ENCODE results near the gene METTL18.

Gene METTL18

DNA sequence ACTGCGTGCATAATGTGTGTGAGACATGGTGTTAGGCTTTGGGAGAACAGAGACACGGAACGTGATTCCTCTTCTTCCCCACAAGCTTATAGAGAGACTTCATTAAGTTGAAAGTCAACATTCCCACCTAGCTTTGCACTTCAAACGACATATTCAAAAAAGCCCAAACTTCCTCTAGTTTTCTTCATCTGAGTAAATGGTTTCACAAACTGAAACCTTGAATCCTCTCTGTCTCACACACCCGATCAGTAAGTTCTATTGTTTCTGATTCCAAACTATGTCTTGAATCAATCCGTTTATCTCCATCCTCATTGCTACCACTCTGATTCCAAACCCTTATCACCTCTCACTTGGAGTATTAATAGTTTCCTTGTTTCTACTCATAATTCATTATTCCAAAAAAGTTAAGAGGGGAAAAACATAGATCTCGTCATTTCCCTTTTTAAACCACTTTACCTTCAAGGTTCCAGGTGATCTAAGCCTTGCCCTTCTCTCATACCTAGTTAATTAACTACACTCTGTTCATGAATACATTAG lies 1.6 kb upstream of the METTL18 start:
- peak overlapping the region; percentile 97 to 100 (median 99) for H3K4me3 Mint-ChIP-seq
- H3K4me1 Mint-ChIP-seq = peaks cover 35% of the 10 kb centered on the region
- H3K36me3 Mint-ChIP-seq (ENCODE audit: low read depth) = peaks cover 18% of the 10 kb centered on the region
- no peaks in the 10 kb centered on the region for H3K9me3 Mint-ChIP-seq
- H3K27me3 Mint-ChIP-seq (ENCODE audit: low read depth) = no peaks in the 10 kb centered on the region
- TF ChIP-seq, protein P1, sequence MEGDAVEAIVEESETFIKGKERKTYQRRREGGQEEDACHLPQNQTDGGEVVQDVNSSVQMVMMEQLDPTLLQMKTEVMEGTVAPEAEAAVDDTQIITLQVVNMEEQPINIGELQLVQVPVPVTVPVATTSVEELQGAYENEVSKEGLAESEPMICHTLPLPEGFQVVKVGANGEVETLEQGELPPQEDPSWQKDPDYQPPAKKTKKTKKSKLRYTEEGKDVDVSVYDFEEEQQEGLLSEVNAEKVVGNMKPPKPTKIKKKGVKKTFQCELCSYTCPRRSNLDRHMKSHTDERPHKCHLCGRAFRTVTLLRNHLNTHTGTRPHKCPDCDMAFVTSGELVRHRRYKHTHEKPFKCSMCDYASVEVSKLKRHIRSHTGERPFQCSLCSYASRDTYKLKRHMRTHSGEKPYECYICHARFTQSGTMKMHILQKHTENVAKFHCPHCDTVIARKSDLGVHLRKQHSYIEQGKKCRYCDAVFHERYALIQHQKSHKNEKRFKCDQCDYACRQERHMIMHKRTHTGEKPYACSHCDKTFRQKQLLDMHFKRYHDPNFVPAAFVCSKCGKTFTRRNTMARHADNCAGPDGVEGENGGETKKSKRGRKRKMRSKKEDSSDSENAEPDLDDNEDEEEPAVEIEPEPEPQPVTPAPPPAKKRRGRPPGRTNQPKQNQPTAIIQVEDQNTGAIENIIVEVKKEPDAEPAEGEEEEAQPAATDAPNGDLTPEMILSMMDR (IDR thresholded peaks at IDR 0.05; ENCODE audit: unreplicated experiment in 3 of 3) = no peak
- H3K27ac Mint-ChIP-seq = no peak overlapping the region

DNA sequence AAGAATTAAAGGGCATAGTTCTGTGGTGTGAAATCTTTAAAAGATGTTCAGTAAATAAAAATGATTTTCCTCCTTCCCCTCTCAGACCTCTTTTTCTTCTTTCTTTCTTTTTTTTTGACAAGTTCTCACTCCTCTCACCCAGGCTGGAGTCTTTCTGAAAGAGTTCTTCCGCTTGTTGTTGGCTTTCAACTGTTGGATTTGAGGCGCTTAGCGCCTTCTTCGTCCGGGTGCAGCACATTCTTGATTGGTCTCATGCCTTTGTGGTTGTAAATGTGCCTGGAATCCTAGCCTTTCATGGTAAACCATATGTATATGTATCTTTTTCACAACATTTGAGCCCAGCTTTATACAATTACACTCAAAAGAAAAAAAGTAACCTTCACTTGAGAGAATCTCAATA lies 980 bp upstream of the METTL18 start:
- peak overlapping the region; percentile 97 to 100 (median 99) for H3K4me3 Mint-ChIP-seq
- no peaks in the 10 kb centered on the region for H3K27me3 Mint-ChIP-seq (ENCODE audit: low read depth)
- TF ChIP-seq, protein P1 (IDR thresholded peaks at IDR 0.05; ENCODE audit: unreplicated experiment in 3 of 3) = no peak
- H3K36me3 Mint-ChIP-seq (ENCODE audit: low read depth) = peaks cover 19% of the 10 kb centered on the region
- H3K9me3 Mint-ChIP-seq = no peaks in the 10 kb centered on the region
- peaks cover 35% of the 10 kb centered on the region for H3K4me1 Mint-ChIP-seq
- peak overlapping the region; percentile 99 to 100 (median 99) for H3K27ac Mint-ChIP-seq

DNA sequence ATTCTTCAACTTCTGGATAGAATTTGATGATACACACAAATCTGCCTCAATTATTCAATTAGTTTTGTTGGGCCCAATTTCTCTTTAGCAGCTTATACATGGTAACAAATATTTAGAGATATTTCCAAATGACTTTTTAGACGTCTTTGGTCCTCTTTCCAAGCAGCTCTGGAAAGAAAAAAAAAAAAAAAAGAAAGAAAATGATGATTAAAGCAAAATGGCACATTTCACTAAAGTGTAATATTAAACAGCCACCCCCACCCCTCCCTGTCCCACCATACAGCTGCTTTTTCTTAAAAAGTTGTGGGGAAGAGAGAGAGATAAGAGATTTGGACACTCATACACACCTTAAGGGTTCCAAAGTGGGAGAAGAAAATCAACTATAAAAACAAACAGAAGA lies 977 bp downstream of the METTL18 start:
- Mint-ChIP-seq H3K36me3 (ENCODE audit: low read depth) (peaks cover 19% of the 10 kb centered on the region), H3K4me1 (peaks cover 35% of the 10 kb centered on the region), H3K27me3 (ENCODE audit: low read depth) (peaks cover 3% of the 10 kb centered on the region), H3K9me3 (no peaks in the 10 kb centered on the region), H3K4me3 (peak overlapping the region; percentile 97 to 100 (median 99)), H3K27ac (peak overlapping the region; percentile 99 to 100 (median 99))
- TF ChIP-seq, protein P1 (IDR thresholded peaks at IDR 0.05; ENCODE audit: unreplicated experiment in 3 of 3) = no peak

DNA sequence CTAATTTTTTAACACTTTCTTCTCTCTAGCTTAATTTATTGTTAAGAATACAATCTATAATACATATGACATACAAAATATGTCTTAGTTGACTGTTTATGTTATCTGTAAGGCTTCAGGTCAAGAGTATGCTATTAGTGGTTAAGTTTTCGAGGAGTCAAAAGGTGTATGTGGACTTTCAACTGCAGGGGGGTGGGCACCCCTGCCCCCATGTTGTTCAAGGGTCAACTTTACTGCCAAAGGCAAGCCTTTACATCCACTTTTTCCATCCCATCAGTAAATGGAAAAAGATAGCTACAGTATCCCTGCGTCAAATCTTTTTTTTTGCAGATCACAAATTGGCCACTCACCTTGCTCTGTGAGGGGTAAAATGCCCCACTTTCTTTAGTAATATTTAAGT lies 6.3 kb downstream of the METTL18 start:
- peaks cover 13% of the 10 kb centered on the region for H3K27me3 Mint-ChIP-seq (ENCODE audit: low read depth)
- H3K27ac Mint-ChIP-seq = no peak overlapping the region
- TF ChIP-seq, protein P1 (IDR thresholded peaks at IDR 0.05; ENCODE audit: unreplicated experiment in 3 of 3) = no peak
- H3K9me3 Mint-ChIP-seq = no peaks in the 10 kb centered on the region
- H3K4me3 Mint-ChIP-seq = no peak overlapping the region
- peaks cover 16% of the 10 kb centered on the region for H3K36me3 Mint-ChIP-seq (ENCODE audit: low read depth)
- peaks cover 4% of the 10 kb centered on the region for H3K4me1 Mint-ChIP-seq

DNA sequence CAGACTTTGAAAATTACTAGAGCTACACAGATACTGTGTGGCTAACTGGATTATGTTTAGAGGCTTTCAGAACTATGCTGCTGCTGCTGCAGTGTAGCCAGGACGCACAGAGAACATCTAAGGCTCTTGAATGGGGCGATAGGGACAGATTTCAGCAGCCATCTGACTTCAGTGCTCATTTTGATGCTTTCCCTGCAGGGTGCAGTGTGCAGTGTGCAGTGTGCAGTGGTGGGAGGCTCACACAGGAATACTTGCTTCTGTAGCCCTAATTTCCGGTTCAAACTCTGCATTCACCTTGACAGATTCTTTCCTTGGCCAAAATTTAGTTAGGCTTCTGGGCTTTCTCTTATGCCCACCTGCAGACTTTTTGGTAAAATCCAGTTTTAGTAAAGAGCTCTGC lies 7.7 kb downstream of the METTL18 start:
- Mint-ChIP-seq H3K4me3 (no peak overlapping the region), H3K36me3 (ENCODE audit: low read depth) (peaks cover 7% of the 10 kb centered on the region), H3K4me1 (no peaks in the 10 kb centered on the region), H3K27me3 (ENCODE audit: low read depth) (peaks cover 13% of the 10 kb centered on the region), H3K9me3 (no peaks in the 10 kb centered on the region), H3K27ac (no peak overlapping the region)
- TF ChIP-seq, protein P1 (IDR thresholded peaks at IDR 0.05; ENCODE audit: unreplicated experiment in 3 of 3) = no peak

DNA sequence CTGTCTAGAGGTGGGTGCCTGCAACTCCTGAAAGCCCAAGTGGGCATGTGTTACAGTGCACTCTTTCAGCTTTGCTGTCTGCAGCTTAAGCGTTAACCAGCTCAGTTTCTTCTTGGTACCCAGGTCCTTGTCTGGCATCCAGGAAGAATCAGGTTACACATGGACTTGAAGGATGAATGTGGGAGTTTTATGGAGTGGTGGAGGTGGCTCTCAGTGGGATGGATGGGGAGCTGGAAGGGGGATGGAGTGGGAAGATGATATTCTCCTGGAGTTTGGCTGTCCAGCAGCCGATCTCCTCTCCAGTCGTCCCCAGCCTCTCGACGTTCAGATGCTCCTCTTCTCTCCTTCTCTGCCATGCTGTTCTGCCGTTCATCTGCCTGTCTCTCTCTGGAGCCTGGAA lies 9.4 kb downstream of the METTL18 start:
- H3K27ac Mint-ChIP-seq = no peak overlapping the region
- peaks cover 10% of the 10 kb centered on the region for H3K27me3 Mint-ChIP-seq (ENCODE audit: low read depth)
- H3K36me3 Mint-ChIP-seq (ENCODE audit: low read depth) = no peaks in the 10 kb centered on the region
- H3K9me3 Mint-ChIP-seq = no peaks in the 10 kb centered on the region
- no peak overlapping the region for H3K4me3 Mint-ChIP-seq
- TF ChIP-seq, protein P1 (IDR thresholded peaks at IDR 0.05; ENCODE audit: unreplicated experiment in 3 of 3) = no peak
- no peaks in the 10 kb centered on the region for H3K4me1 Mint-ChIP-seq

Data from nephron (organoid).